Fibroblast of upper back skin (primary cell): ENCODE data around the gene VAMP1.
"Not testable (repeated sequence)": the region's sequence is repeated elsewhere in the genome, so short reads cannot be mapped to it uniquely, and the experiment has no call there.

ENCODE experiments used
- DNase-seq: peaks from one replicate; pipeline ENCODE4 v3.0.0-alpha.2; 2013

VAMP1 gene

GRCh38 chr12:6470375-6471163 is at the start of gene VAMP1:
VAMP1 (minus strand) TSS chr12:6470677; CDS start chr12:6470531, 146 bp downstream.
- DNase-seq: peak; percentile 97

GRCh38 chr12:6520186-6520585 is 49.7 kb upstream of the VAMP1 start:
- DNase-seq: no peak

- no peak for DNase-seq
These were observed 37.6 kb upstream of the VAMP1 start for GRCh38 chr12:6508087-6508486.

GRCh38 chr12:6507102-6507998 is 36.9 kb upstream of the VAMP1 start:
- peak; percentile 28 for DNase-seq

GRCh38 chr12:6500466-6500865 is 30.0 kb upstream of the VAMP1 start:
- DNase-seq: no peak

- DNase-seq: not testable (repeated sequence)
These were observed 26.8 kb upstream of the VAMP1 start for GRCh38 chr12:6497291-6497690.

GRCh38 chr12:6494968-6495367 is 24.5 kb upstream of the VAMP1 start:
- DNase-seq: no peak

- no peak for DNase-seq
These were observed 23.8 kb upstream of the VAMP1 start for GRCh38 chr12:6494258-6494743.

GRCh38 chr12:6493497-6494257 is 23.2 kb upstream of the VAMP1 start, which contains the start of gene NCAPD2:
NCAPD2 (plus strand) TSS chr12:6494102; CDS start chr12:6495099, 997 bp downstream.
- peak; percentile 95 for DNase-seq

- peak; percentile 94 for DNase-seq
These were observed 22.5 kb upstream of the VAMP1 start, which contains the start of gene MRPL51 for GRCh38 chr12:6492838-6493496. MRPL51 (minus strand) TSS chr12:6493262; CDS start chr12:6493136, 126 bp downstream.

- DNase-seq: not testable (repeated sequence)
These were observed 20.2 kb upstream of the VAMP1 start for GRCh38 chr12:6490673-6491072.

GRCh38 chr12:6489449-6489848 is 19.0 kb upstream of the VAMP1 start:
- no peak for DNase-seq

GRCh38 chr12:6488240-6488639 is 17.8 kb upstream of the VAMP1 start:
- DNase-seq: no peak

- peak; percentile 71 for DNase-seq
These were observed 7.9 kb upstream of the VAMP1 start for GRCh38 chr12:6478416-6478815.

GRCh38 chr12:6477601-6478377 is 7.3 kb upstream of the VAMP1 start:
- not testable (repeated sequence) for DNase-seq

- peak; percentile 71 for DNase-seq
These were observed 6.0 kb upstream of the VAMP1 start for GRCh38 chr12:6476489-6476888.

- not testable (repeated sequence) for DNase-seq
These were observed 4.9 kb upstream of the VAMP1 start for GRCh38 chr12:6475233-6475975.

GRCh38 chr12:6472491-6472890 is 2.0 kb upstream of the VAMP1 start:
- DNase-seq: no peak

- DNase-seq: no peak
These were observed 1.5 kb upstream of the VAMP1 start for GRCh38 chr12:6471989-6472360.

GRCh38 chr12:6469609-6470374 is 685 bp downstream of the VAMP1 start:
- no peak for DNase-seq
